ENCODE measurements around the gene RSPRY1. TPM values are rescaled to one million over a fixed set of nuclear protein-coding genes. Genes with fewer than 3 reads are reported as not detected.

The RSPRY1 gene
- polyA plus RNA-seq, 2 of the 4 experiments (the other 2 are of a cell fraction): 32.2 to 50.0 TPM

GRCh38 chr16:57204675-57205074 lies 18.5 kb downstream of the RSPRY1 start:
- ChIA-PET POLR2A (no interaction called here), CTCF (interaction anchor here (0.9 to 1.5 kb wide), 3 partner anchors 19 to 112 kb away, joined by 3 to 4 read pairs (median 4); partner anchors contain the start of gene CPNE2)
- no peaks in the 10 kb centered on the region for H3K4me1 ChIP-seq
- DNase-seq (ENCODE audit: low read depth in 1 of 2, low spot score in 1 of 2) (no peak), ATAC-seq (peak in 1 of 2 experiments; percentile 53; a peak in 2 of 6 replicates), FAIRE-seq (no peak)
- no peaks in the 10 kb centered on the region for H3K9me3 ChIP-seq
- H3K27ac ChIP-seq: no peak overlapping the region
- 94% methylated on average over 12 of the region's 12 CpGs for WGBS (ENCODE audit: missing lambda C conversion rate)
- TF ChIP-seq SREBF2 (IDR thresholded peaks at IDR 0.05) (no peak), EP300 (IDR thresholded peaks at IDR 0.05) (0 out of 5 replicates have a peak, but pooled peaks of 1 of the 2 experiments have one; percentile 16), KDM5A (IDR thresholded peaks at IDR 0.05) (no peak)
- no peak overlapping the region for H3K4me2 ChIP-seq
- no peak overlapping the region for H3K4me3 ChIP-seq

GRCh38 chr16:57208926-57209325 lies 22.8 kb downstream of the RSPRY1 start:
- FAIRE-seq (no peak), DNase-seq (ENCODE audit: low read depth in 1 of 2, low spot score in 1 of 2) (no peak), ATAC-seq (no peak)
- Histone ChIP-seq H3K27ac (no peak overlapping the region), H3K4me2 (no peak overlapping the region), H3K4me1 (no peaks in the 10 kb centered on the region), H3K4me3 (no peak overlapping the region), H3K9me3 (no peaks in the 10 kb centered on the region)
- ChIA-PET POLR2A (no interaction called here), CTCF (interaction anchor here (1.2 kb wide), 1 partner anchor 9 kb away, joined by 3 read pairs; no protein-coding TSS in a partner anchor)
- TF ChIP-seq HOXB5 (CRISPR knock-in tag; IDR thresholded peaks at IDR 0.05) (no peak), RFX5 (IDR thresholded peaks at IDR 0.05) (no peak), GATA3 (IDR thresholded peaks at IDR 0.05; ENCODE audit: borderline replicate concordance) (no peak), HOXB13 (CRISPR knock-in tag; IDR thresholded peaks at IDR 0.05; ENCODE audit: low read depth) (no peak), CEBPB (IDR thresholded peaks at IDR 0.05) (no peak), ZNF302 (CRISPR knock-in tag; IDR thresholded peaks at IDR 0.05) (no peak), RNF2 (IDR thresholded peaks at IDR 0.05; ENCODE audit: borderline replicate concordance, low read depth) (no peak)
- TF ChIP-seq, protein P1, sequence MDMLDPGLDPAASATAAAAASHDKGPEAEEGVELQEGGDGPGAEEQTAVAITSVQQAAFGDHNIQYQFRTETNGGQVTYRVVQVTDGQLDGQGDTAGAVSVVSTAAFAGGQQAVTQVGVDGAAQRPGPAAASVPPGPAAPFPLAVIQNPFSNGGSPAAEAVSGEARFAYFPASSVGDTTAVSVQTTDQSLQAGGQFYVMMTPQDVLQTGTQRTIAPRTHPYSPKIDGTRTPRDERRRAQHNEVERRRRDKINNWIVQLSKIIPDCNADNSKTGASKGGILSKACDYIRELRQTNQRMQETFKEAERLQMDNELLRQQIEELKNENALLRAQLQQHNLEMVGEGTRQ (IDR thresholded peaks at IDR 0.05): no peak
- 90% methylated on average over 1 of the region's 1 CpG for WGBS (ENCODE audit: missing lambda C conversion rate)

GRCh38 chr16:57209780-57210179 lies 23.7 kb downstream of the RSPRY1 start:
- Histone ChIP-seq H3K4me2 (no peak overlapping the region), H3K27ac (no peak overlapping the region), H3K4me1 (no peaks in the 10 kb centered on the region), H3K9me3 (peaks cover 8% of the 10 kb centered on the region), H3K4me3 (no peak overlapping the region)
- TF ChIP-seq SMC3 (IDR thresholded peaks at IDR 0.05) (no peak), HDAC2 (IDR thresholded peaks at IDR 0.05) (no peak), CBX8 (IDR thresholded peaks at IDR 0.05) (no peak), NR3C1 (IDR thresholded peaks at IDR 0.05) (no peak), TFCP2L1 (CRISPR knock-in tag; IDR thresholded peaks at IDR 0.05) (no peak), EP300 (IDR thresholded peaks at IDR 0.05) (no peak)
- TF ChIP-seq, protein P2, sequence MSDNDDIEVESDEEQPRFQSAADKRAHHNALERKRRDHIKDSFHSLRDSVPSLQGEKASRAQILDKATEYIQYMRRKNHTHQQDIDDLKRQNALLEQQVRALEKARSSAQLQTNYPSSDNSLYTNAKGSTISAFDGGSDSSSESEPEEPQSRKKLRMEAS (IDR thresholded peaks at IDR 0.05): no peak
- DNase-seq (ENCODE audit: low read depth in 1 of 2, low spot score in 1 of 2) (no peak), ATAC-seq (no peak), FAIRE-seq (no peak)
- POLR2A ChIA-PET: no interaction called here
- WGBS (ENCODE audit: missing lambda C conversion rate): 91% methylated on average over 5 of the region's 5 CpGs
- CTCF ChIA-PET: no interaction called here

GRCh38 chr16:57213462-57213861 lies 27.3 kb downstream of the RSPRY1 start:
- peaks cover 44% of the 10 kb centered on the region for H3K9me3 ChIP-seq
- H3K4me3 ChIP-seq: no peak overlapping the region
- no peak overlapping the region for H3K27ac ChIP-seq
- H3K4me1 ChIP-seq: no peaks in the 10 kb centered on the region
- ChIA-PET POLR2A (no interaction called here), CTCF (interaction anchor here (1.1 kb wide), 1 partner anchor 9 kb away, joined by 3 read pairs; no protein-coding TSS in a partner anchor)
- TF ChIP-seq GATA3 (IDR thresholded peaks at IDR 0.05; ENCODE audit: borderline replicate concordance): no peak
- TF ChIP-seq NFE2L2 (conservative IDR thresholded peaks at IDR 0.05; ENCODE audit: low read length): no peak
- no peak for TF ChIP-seq MAFK (IDR thresholded peaks at IDR 0.05; ENCODE audit: partially characterized antibody)
- TF ChIP-seq E2F6 (IDR thresholded peaks at IDR 0.05; ENCODE audit: borderline replicate concordance, low read depth): no peak
- TF ChIP-seq POLR2A (IDR thresholded peaks at IDR 0.05; ENCODE audit: low read length): no peak
- no peak for TF ChIP-seq ZNF302 (CRISPR knock-in tag; IDR thresholded peaks at IDR 0.05)
- no peak for TF ChIP-seq HDAC2 (IDR thresholded peaks at IDR 0.05)
- no peak for TF ChIP-seq POLR2AphosphoS2 (conservative IDR thresholded peaks at IDR 0.05; ENCODE audit: low read length)
- TF ChIP-seq KDM5A (IDR thresholded peaks at IDR 0.05): no peak
- no peak for TF ChIP-seq KDM1A (IDR thresholded peaks at IDR 0.05; ENCODE audit: low read depth)
- TF ChIP-seq, protein P3, sequence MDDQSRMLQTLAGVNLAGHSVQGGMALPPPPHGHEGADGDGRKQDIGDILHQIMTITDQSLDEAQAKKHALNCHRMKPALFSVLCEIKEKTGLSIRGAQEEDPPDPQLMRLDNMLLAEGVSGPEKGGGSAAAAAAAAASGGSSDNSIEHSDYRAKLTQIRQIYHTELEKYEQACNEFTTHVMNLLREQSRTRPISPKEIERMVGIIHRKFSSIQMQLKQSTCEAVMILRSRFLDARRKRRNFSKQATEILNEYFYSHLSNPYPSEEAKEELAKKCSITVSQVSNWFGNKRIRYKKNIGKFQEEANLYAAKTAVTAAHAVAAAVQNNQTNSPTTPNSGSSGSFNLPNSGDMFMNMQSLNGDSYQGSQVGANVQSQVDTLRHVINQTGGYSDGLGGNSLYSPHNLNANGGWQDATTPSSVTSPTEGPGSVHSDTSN (IDR thresholded peaks at IDR 0.05): no peak
- no peak for TF ChIP-seq ZC3H11A (IDR thresholded peaks at IDR 0.05)
- no peak for TF ChIP-seq EHMT2 (IDR thresholded peaks at IDR 0.05; ENCODE audit: low read depth)
- TF ChIP-seq CBX8 (IDR thresholded peaks at IDR 0.05): no peak
- no peak for TF ChIP-seq CBX2 (IDR thresholded peaks at IDR 0.05; ENCODE audit: borderline replicate concordance, low read depth)
- TF ChIP-seq TP53 (CRISPR knock-in tag; IDR thresholded peaks at IDR 0.05): no peak
- TF ChIP-seq FOSB (CRISPR knock-in tag; IDR thresholded peaks at IDR 0.05): no peak
- no peak for TF ChIP-seq ZSCAN20 (CRISPR knock-in tag; IDR thresholded peaks at IDR 0.05)
- FAIRE-seq (no peak), DNase-seq (ENCODE audit: low read depth in 1 of 2, low spot score in 1 of 2) (no peak), ATAC-seq (no peak)
- WGBS (ENCODE audit: missing lambda C conversion rate): 89% methylated on average over 1 of the region's 1 CpG
- no peak overlapping the region for H3K4me2 ChIP-seq
